H1 (cell line): ENCODE results near the gene NASP. TPM values are rescaled to one million over a fixed set of nuclear protein-coding genes. Genes with fewer than 3 reads are reported as not detected.

Experiments
- polyA plus RNA-seq, 7 experiments: library from polyadenylated mRNA; depleted of rRNA in 3 of 7; stranded (reverse) in 5 of 7; unstranded in 2 of 7; fragments of >200 nt in 5 of 7; fragments of 200-250 nt in 2 of 7; gene quantifications; 1 replicate in 5 of 7; 2 replicates in 1 of 7; 4 replicates in 1 of 7; pipeline versions ENCODE4 v1.2.1 to v1.2.3, GENCODE V29; 2011 to 2013; ENCODE audit warnings: missing spikeins in 2 of 7, mixed read lengths in 2 of 7
- total RNA-seq: library from RNA; stranded (reverse); fragmentation: NEBNext Ultra II Directional; extraction: Animal tissue kit (Norgen Biotek cat#: 25700); gene quantifications from 2 replicates; pipeline ENCODE4 v1.2.1, GENCODE V29; 2021
- TF ChIP-seq, protein P1 (sequence below): IDR thresholded peaks from 2 replicates; pipeline ENCODE4 v1.6.1; 2012; ENCODE audit warnings: low read length, inconsistent platforms

The NASP gene
- total and polyA plus RNA-seq, 2 of the 8 experiments (the other 6 are each of a cell fraction or from before 2014, with no cell fraction given): 263 to 647 TPM

DNA sequence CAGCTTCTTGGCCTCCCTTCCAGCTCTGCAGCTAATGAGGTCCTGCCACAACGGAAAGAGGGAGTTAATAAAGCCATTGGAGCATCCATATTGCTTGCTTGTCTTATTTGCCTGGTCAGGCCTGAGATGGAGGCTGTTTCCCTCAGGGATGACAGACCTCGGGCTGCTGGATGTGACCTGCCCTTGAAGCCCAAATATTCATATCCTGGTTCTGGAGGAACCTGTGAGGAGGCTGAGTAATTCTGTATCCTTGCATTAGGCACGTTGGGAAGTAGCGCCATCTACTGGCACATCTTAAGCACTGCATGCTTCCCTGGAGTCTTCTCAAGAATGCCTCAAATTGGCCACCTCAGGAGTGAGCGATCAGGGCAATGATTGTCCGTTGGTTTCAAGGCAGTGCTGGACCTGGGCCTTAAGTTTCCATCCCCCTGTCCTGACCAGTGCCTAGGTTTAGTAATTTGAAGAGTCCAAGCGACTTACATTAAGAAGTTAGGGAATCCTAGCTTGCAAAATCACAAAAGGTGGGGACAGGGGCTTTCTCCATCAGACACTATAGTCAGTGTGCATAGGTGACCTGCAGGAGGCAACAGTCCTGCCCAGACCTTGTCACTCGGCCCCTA lies 13.8 kb upstream of the NASP start (continued):
- TF ChIP-seq, protein P1, sequence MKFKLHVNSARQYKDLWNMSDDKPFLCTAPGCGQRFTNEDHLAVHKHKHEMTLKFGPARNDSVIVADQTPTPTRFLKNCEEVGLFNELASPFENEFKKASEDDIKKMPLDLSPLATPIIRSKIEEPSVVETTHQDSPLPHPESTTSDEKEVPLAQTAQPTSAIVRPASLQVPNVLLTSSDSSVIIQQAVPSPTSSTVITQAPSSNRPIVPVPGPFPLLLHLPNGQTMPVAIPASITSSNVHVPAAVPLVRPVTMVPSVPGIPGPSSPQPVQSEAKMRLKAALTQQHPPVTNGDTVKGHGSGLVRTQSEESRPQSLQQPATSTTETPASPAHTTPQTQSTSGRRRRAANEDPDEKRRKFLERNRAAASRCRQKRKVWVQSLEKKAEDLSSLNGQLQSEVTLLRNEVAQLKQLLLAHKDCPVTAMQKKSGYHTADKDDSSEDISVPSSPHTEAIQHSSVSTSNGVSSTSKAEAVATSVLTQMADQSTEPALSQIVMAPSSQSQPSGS: no peak
